GM18858 (cell line): ENCODE data around the gene EPHA8.

Experiments used
- ATAC-seq: cut with Tn5 transposase; IDR thresholded peaks from one replicate; pipeline ENCODE4 v1.9.1; 2021; ENCODE audit not compliant: unreplicated experiment

The EPHA8 gene

DNA sequence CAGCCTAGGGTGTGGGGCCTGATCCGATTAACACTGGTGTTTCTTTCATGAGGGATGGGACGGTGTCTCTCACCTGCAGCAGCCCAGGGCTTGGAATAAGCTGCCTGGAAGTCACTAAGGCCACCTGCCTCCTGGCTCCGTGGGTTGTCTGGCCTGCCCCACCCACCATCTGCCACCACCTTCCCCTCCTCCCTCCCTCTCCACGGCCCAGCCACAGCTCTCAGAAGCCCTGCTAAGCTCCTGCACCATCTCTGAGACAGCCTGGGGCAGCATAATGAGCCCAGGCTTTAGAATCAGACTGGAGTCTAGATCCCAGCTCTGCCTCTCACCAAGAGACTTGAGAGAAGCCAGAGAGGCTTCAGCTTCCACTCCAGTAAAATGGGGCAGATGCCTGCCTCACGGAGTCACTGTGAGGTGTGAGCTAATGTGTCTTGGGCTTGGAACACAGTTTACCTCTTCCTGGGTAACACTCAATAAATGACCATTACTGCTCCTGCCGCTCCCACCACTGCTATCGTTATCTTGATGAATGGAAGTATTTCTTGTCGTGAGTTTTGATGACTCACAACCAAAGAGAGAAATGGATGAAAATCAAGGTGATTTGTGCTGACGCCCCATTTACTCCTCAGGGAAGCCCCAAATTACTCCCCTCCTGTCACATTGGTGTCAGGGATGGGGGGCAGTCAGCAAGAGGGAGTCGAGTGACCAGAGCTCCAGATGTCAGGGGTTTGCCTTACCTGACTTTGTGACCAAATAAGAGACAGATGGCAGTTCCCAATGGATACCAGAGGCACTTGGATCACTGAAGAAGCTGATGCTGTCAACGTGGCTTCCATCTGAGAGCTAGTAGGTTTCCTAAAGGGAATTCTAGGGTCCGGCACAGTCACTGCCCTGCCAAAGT is 49.6 kb downstream of the EPHA8 start:
- no peak for ATAC-seq

DNA sequence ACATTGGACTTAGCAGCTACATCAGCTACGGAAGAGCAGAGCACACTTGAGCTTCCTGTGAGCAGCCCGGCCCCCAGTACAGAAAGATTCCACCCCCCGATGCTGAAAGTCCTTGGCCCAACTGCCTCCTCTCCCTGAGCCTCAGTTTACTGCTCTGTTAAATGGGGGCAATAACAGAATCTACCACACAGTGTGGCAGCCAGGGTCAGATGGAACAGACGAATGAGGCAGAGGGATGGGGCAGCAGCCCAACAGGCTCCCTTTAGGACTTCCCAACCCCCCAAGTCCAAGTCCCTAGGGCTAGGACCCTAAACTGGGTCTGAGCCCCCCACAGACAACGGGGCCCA is 50.3 kb downstream of the EPHA8 start:
- ATAC-seq, result no peak

DNA sequence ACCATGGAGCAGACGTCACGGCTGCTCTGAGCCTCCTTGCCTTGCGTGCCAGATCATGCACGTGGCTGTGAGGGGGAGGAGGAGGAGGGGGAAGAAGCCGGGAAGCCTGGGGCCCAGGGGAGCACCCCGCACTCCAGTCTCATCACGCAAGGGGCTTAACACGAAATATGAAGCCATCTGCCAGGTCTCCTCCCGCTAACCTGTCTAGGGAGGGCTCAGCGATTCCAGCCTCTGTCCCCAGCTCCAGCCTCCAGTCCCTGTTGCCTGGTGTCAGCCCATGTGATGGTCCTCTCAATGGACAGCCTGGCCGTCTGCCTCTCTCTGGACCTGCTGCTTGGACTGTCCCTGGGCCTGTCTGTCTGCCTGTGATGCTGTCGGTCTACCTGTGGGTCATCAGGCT is 50.7 kb downstream of the EPHA8 start:
- no peak for ATAC-seq

DNA sequence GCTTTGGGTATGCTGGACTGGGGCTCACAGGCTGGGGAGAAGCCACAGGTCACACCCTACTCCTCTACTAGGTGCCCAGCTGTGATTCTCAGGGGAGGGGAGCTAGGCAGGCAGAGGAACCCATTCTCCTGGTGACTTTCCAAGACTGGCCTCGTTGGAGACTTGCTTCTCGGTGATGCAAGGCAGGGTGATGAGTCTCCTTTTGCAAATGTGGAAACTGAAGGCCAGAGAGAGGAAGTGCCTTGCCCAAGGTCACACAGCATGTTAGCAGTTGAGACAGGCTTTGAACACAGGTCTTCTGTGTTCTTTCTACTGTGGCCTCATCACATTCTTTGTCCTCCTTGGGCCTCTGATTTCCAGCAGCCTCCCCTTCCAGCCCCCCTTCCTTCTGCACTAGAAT is 52.6 kb downstream of the EPHA8 start:
- ATAC-seq, result no peak

DNA sequence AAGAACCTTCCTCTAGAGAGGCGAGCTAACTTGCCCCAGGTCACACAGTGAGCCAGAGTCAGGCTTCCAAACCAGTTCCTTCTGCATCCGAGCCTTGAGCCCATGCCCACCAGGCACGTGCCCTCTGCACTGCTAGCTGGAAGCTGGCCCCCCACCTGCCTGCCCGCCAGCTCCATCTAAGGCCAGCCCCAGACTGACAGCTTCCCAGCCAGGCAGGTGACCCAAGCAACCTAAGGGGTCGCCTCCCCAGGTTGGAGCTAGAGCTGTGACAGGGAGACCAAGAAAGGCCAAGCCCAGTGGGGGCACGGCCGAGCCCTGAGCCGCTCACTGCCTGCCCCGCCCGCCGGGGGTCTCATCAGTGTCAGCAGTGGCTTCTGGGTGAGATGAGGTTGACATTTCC is 53.3 kb downstream of the EPHA8 start:
- ATAC-seq, result no peak

DNA sequence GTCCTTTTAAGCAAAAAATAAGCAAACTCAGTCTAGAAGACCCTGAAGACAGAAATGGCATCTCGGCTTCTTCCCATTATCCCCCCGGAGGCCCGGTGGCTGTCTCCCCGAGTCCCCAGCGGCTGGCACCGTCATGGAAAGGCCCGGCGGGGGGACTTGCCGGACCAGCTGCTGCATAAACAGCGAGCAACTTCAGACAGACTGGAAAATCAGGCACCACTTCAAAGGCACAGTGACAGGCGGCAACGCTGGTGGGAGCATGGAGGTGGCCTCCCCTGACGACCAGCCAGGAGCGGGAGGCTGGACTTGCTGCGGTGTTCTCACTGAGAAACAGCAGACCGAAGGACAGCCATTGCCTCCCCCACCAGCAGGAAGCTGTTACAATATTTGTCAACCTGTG is 54.8 kb downstream of the EPHA8 start:
- no peak for ATAC-seq

DNA sequence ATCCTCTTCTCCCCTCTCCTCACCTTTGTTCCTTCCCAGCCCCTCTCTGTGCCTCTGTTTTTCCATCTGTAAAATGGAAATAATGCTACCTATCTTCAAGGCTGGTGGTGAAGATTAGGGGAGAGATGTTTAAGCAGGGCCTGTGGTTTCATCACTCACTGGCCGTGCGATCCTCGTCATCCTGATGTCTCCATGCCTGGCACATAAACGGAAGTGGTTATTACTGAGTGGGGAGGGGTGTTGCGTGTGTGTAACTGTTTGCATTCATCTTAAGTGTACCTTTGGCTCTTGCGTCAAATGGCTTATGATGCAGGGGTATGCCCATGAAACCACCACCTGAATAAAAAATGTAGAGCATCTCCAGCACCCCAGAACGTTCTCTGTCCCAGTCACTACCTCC is 56.0 kb downstream of the EPHA8 start:
- ATAC-seq, result no peak

DNA sequence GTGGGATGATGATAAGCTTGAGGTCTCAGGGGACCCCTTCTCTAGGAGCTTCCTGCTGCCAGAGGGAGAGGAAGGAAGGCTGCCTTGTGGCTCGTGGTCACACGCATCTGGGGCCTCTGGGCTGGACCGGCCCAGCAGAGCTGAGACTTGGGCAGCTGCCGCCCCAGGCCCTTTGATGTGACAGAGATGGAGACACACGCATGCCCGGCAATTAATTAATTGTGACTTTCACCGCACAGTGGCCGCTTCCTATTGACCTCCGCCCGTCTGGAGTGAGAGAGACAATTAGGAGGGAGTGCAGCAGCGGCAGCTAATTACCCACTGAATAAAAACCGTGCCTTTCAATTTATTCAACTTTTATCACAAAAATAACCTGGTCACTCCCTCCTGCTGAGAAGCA is 56.5 kb downstream of the EPHA8 start:
- no peak for ATAC-seq

DNA sequence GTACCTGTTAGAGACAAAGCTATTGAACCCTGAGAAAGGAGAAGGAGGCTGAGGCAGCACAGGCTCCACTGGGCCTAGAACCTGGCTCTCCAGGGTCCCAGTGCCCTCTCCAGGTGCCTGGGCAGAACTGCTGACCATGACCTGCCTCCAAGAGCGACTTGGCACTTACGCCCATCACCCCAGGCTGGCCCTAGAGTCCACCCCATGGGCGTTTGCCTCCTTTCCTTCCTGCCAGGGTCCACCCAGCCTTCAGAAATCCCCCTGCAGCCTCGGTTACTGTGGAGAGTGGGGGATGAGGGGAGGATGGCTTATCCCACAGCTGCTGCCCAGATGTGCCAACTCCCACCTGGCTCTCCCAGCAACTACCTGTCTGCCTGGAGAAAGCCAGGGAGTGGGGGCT is 58.5 kb downstream of the EPHA8 start:
- no peak for ATAC-seq

DNA sequence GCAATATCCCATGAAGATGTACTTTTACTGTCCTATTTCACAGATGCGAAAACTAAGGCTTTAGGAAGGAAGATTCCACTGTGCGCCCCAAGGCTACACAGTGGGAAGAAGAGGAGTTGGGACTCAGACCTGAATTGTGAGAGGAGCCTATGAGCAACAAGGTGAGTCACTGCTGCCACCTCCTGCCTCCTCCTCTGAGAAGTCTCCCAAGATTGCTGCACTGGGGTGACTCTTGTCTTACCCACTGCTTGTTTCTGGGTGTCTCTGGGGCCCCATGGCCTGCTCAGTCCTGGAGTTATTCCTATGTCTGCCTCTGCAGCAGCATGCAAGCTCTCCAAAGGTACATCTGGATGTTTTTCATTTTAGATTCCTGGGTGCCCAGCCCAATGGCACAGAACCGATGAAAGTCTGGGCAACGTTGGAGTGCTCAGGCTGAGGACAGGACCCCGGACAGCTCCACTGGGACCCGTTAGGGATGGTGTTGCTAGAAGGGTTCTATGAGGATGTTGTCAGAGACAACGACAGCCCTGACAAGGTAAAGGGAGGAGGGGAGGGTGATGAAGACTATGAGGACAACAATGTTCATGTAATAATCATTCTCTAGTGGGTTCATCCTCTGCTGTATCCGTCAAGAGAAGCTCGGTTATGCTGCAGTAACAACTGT is 62.1 kb downstream of the EPHA8 start:
- no peak for ATAC-seq

DNA sequence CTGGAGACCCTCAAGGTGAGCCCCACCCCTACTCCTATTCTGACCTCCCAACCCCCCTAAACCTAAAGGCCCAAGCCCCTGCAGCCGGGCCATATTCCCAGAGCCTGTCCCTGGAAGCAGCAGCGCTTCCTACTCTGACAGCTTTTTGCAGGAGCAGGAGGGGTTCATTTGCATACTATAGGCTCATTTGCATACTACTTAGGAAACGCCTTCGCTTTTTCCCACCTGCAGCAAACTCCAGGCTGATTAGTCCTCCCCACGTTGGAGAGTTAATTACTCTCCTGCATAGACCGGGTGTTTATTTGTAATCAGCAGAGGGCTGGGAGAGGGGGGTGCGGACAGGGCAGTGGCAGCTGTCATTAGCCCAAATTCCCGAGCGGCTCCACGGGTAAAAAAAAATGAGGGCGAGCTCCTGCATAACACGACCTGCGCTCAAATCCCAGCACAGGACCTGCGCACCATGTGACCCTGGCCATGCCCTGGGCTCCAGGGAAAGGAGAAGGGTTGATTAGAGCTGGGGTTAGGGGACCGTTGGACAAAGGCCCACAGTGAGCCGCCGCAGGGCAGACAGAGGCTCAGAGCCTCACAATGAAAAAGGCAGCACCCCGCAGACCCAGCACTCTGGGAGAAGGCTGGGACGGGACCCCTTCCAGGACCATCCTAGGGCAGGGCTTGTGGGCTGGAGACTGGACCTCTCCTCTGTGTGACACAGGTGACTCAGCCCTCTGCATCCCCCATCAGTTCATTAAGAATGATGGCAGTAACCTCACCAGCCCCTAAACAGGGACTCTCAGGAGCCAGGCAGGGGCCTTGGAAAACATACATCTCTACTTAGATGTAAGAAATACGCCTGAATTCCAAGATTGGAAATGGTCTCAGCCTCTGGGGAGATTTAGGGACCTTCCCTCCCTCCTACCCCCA is 63.2 kb downstream of the EPHA8 start:
- no peak for ATAC-seq

DNA sequence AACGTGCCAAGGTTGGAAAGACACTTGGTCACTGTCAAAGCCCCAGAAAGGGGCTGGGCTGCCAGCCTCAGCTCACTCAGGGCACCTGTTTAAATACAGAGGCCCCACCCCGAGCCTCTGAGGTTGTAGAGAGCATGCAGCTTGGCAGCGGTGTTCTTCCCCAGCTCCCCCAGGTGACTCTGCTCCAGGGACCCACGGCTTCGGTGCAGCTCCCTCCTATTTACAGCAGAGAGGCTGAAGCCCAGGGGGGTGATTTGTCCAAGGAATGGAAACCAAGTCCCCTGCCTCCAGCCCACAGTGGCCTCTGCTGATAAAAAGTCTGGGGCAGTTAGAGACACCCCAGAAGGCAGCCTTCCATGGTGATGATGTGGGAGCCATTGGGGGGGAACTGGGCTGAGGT is 64.0 kb downstream of the EPHA8 start:
- ATAC-seq, result no peak

DNA sequence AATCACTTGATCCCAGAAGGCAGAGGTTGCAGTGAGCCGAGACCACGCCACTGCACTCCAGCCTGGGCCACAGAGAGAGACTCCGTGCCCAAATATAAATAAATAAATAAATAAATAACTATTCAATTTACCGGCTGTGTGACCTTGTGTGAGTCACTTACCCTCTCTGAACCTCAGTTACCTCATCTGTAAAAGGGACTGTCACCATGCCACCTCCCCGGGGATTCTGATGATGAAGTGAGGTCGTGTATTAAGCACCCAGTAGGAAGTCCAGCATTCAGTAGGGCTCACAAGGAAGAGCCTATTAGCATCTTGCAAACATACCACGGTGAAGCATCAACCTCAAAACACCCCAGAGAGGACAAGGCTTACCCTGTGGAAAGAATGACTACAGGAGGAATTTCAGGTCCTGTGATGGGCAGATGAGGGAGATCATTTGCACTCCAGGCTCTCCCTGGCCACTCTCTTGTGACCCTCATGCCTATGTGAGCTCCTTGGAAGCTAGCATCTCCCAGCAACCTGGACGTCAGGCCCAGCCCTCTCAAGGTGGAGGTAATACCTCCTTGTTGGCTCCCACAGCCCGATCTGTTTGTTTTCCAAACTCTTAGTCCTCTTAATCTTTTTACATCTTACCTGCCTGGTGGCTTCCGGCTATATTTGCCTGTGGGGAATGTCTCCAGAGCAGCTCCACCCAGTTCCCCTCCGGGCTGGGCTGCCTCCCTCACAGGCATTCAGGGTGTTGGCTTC is 65.6 kb downstream of the EPHA8 start:
- ATAC-seq, result no peak

DNA sequence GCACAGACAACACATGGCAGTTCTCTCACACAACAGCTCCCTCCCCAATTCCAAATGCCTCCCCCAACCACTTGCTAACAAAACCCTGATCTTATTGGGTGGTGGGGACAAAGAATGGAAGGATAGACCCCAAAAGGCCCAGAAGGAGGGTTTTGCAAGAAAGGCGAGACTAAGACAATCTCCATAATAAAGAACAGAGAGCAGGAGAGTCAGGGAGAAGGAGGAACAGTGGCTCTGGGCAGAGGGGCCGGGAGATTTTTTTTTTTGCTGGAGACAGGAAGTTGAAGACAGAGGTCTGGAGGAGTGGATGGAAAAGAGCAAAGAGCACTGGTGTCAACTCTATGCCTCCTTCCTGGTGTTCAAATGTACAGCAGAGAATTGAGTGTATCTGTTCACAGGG is 66.6 kb downstream of the EPHA8 start:
- ATAC-seq, result no peak

DNA sequence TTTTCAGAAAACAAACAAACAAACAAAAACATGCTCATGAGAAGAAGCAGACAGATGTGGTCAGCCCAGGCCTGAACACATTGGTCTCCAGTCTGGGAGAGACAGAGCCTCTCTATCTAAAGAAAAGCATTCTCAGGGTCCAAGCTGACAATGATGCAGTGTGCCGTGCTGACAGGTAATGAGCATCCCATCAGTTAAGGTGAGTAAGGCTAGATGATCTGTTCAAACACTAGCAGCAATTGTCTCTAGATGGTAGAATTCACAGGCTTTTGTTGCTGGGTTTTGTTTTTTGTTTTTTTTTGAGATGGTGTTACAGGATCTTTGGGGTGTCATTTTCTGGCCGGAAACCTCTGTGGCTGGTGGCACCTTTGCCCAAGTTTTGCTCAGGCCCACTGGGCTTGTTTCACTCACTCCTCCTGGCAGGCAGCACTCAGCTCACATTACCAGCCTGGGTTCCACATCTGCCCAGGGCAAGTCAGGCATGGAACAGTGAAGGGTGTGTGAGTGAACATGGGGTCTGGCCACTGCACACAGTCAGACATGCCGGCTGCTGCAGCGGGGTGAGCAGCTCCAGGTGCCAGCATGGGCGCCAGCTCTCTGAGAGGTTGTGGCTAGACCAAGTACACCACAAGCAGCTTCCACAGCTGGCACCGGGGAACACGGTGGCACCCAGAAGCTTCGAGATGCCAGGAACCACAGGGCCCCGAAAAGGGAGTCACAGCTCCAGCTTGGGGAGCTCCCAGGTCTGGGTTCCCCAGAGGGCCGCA is 70.6 kb downstream of the EPHA8 start:
- no peak for ATAC-seq

DNA sequence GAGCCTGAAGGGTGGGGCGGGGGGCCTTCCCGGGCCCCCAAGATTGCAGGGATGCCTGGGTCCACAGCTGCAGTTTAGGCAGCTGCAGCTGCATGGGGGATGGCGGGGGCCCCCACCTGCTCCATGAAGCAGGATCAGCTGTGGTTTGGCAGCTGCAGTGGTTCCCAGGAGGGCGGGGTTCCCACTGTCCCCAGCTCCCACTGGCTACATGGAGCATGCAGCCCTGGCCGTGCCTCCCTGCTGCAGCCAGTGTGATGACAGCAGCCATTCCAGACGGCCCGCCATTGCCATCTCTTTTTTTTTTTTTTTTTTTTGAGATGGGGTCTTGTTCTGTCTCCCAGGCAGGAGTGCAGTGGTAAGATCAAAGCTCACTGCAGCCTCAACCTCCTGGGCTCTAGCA is 72.1 kb downstream of the EPHA8 start:
- no peak for ATAC-seq

DNA sequence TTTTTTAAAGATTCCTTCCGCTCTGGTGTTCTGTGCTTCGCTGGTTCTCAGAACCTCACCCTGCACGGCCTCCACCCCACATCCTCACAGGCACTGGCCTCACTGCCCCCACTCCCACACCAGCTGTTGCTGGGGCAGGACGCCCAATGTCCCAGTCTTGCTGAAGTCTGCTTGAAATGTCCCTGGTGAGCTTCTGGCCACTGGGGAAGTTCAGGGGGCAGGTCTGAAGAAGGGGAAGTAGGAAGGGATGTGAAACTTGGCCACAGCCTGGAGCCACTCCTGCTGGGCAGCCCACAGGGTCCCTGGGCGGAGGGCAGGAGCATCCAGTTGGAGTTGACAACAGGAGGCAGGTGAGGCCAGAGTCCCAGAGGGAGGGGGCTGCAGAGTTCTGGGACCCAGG is 73.1 kb downstream of the EPHA8 start, which contains the start of gene C1QA:
C1QA (plus strand) TSS at position 276 of the 400 bp plus-strand sequence. CDS start 989 bp downstream, outside the sequence.
- no peak for ATAC-seq

DNA sequence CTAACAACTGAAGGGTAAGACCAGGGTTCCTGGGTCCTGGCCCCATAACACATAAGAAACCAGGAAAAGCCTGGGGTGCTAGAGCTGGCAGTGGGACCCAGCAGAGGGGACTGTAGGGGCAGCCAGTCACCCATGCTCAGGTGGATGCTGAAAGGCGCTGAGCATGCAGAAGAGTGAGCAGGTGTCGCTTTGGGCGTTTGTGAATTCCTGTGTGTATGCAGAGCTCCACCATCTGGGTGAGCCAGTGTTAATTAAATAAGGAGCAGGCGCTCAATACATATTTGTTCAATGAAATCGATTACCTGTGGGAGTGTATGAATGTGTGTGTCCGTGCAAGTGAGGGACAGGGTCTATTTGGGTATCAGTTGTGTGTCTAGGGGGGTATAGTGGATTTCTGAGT is 73.6 kb downstream of the EPHA8 start:
- ATAC-seq, result no peak

DNA sequence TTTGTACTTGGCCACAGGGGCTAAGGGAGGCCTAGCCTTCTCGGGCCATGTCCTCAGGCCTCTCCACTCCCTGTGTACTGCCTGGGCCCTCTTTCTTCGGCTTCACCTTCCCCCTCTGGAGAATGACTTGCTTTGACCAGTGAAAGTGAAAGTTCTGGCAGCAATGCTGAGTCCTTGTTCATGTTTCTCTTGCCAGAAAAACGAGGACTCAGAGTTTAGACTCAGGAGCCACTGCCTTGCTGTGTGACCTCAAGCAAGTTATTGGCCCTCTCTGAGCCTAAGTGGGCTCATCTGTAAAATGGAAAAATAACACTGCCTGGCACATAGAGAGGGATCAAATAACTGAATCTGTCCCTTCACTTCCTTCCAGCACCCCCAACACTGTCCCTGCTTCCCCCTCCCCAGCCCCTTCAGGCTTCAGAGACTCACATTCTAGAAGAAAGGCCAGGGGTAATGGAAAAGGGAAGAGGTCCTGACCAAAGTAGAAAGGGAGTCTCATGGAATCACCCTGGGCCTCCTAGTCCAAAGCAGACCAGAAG is 74.7 kb downstream of the EPHA8 start:
- no peak for ATAC-seq
